ENCODE measurements around the gene POFUT2.

The POFUT2 gene

DNA sequence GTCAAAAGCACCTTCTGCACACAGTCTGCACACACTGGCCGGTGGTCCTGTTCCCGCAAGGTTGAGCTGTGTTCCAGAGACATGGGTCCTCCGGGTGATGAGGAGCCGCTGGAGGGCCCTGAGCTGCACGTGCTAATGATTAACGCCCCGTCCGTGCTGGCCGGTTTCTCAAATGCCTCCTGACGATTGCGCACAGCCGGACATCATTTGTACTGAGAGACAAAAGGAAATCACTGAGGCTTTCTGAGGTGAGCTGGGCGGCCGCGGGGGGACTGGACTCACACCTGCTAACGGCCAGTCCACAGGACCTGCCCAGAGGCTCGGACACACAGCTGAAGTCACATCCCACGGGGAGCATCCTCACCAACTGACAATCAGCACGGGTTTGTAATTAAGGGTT is 29.2 kb downstream of the POFUT2 start:
- Histone ChIP-seq H3K27ac (no peak overlapping the region), H3K36me3 (peaks cover 13% of the 10 kb centered on the region), H3K27me3 (ENCODE audit: insufficient read depth, low read depth, severe bottlenecking) (no peaks in the 10 kb centered on the region), H3K4me3 (ENCODE audit: low read depth, low read length) (no peak overlapping the region), H3K9me3 (ENCODE audit: severe bottlenecking) (no peaks in the 10 kb centered on the region)
- TF ChIP-seq, protein P1, sequence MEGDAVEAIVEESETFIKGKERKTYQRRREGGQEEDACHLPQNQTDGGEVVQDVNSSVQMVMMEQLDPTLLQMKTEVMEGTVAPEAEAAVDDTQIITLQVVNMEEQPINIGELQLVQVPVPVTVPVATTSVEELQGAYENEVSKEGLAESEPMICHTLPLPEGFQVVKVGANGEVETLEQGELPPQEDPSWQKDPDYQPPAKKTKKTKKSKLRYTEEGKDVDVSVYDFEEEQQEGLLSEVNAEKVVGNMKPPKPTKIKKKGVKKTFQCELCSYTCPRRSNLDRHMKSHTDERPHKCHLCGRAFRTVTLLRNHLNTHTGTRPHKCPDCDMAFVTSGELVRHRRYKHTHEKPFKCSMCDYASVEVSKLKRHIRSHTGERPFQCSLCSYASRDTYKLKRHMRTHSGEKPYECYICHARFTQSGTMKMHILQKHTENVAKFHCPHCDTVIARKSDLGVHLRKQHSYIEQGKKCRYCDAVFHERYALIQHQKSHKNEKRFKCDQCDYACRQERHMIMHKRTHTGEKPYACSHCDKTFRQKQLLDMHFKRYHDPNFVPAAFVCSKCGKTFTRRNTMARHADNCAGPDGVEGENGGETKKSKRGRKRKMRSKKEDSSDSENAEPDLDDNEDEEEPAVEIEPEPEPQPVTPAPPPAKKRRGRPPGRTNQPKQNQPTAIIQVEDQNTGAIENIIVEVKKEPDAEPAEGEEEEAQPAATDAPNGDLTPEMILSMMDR (IDR thresholded peaks at IDR 0.05; ENCODE audit: low read depth, low read length) = no peak
- no peak for DNase-seq

DNA sequence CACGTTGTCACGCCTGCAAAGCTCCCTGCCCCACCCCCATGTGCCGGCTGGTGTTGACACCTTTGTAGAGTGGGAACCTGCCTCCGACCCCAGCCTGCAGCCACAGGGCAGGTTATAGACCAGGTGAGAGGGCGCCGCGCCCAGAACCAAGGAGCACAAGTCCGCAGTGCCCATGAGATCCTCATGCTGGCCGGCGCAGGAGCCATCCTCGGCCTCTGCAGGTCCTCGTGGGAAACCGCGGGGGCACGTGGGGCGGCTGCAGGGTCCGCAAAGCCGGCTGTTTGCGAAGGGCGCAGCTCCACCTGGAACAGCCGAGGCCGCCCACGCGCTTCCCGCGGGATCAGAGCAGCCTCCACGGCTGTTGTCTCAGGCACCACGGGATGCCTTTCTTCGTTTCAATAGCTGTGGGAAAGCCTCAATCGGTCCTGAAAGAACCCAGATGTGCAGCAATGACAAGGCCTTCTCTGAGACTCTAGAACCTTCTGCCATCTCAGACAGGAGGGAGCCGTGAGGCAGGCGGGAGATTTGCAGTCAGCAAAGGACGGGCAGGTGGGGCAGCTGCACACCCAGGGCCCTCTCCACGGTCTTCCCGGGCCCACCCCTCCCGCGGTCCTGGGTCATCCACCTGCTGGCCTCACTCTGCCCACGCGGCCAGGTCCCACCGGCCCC is 29.9 kb downstream of the POFUT2 start:
- Histone ChIP-seq H3K9me3 (ENCODE audit: severe bottlenecking) (no peaks in the 10 kb centered on the region), H3K27ac (peak overlapping the region; percentile 58; the same call in 1 of the 2 replicates), H3K4me3 (ENCODE audit: low read depth, low read length) (no peak overlapping the region), H3K36me3 (peaks cover 7% of the 10 kb centered on the region), H3K27me3 (ENCODE audit: insufficient read depth, low read depth, severe bottlenecking) (no peaks in the 10 kb centered on the region)
- TF ChIP-seq, protein P1 (IDR thresholded peaks at IDR 0.05; ENCODE audit: low read depth, low read length) = no peak
- DNase-seq = no peak

DNA sequence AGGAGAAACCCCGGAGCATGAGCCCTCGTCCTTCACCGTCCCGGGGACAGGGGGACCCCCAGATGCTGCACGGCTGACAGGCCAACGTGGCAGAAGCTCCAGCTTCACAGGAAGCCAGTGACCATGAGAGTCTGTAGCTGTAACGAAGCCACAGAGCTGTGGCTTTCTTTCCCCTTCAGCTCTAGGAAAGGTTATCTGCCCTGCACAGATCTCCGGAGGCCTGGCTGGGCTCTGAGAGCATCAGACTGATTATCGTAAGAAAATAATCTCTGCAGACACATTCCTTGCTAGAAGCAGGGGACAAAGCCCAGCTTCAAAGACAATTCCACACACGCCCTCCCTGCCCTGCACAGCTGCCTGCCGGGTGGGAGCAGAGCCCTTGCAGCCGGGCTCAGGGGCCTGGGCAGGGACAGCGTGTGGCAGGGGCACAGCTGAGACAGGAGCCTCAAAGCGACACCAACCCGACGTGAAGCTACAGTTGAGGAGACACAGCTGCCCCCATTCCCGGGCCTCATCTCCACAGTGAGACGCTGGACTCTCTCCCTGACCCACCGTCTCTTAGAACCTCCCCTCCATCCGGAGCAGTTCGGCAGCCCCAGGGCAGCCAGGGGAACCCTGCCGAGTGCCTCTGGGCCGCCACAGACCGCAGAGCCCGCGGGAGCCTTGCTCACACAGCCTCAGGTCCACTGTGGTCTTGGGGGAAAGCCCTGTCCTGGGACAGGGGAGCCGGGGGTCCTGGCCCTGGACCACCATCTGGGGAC is 30.6 kb downstream of the POFUT2 start:
- H3K27ac ChIP-seq = peak overlapping the region; percentile 58
- TF ChIP-seq, protein P1 (IDR thresholded peaks at IDR 0.05; ENCODE audit: low read depth, low read length) = no peak
- H3K4me3 ChIP-seq (ENCODE audit: low read depth, low read length) = no peak overlapping the region
- DNase-seq = peak; percentile 60
- no peaks in the 10 kb centered on the region for H3K27me3 ChIP-seq (ENCODE audit: insufficient read depth, low read depth, severe bottlenecking)
- no peaks in the 10 kb centered on the region; the same call in 1 of the 2 replicates for H3K36me3 ChIP-seq
- H3K9me3 ChIP-seq (ENCODE audit: severe bottlenecking) = no peaks in the 10 kb centered on the region

DNA sequence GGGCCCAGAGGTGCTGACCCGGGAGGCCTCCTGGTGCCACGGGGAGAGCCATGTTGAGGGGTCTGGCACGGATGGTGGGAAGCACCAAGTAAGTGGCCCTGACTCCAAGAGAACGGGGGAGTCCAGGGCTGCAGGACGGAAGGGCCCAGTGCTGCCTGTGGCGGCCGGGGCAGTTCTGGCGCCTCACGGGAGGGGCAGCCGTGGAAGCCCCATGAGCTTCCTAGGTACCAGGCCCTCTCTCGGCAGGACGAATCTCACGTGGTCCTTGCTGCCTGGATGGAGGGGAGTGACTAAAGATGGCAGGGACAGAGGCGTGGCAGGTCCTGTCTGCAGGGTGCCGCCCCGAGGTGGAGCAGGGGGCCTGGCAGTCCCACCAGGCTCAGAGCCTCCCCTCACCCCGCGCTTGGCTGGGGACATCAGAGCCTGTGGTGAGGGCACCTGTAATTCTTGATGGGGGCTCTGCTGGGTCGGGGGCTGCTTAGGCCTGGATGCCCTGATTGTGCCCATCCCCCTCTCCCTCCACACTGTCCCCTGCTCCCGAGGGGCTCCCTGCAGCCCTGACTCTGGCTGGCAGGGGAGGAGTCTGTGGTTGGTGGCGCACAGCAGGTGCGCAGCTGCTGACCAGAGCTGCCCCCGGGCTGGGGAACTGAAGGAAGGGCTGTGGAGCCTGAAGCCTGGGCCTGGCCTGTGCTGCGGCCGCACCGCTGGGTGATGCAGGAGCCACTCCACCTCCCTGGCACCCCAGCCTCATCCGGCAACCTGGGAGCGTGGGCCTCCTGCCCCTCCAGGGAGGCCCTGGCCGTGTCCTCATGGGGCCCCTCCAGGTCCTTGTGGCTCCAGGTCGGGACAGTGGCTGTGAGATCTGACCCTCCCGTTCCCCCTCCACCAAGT is 31.4 kb downstream of the POFUT2 start:
- Histone ChIP-seq H3K27ac (peak overlapping the region; percentile 58), H3K36me3 (no peaks in the 10 kb centered on the region; the same call in 1 of the 2 replicates), H3K4me3 (ENCODE audit: low read depth, low read length) (no peak overlapping the region), H3K9me3 (ENCODE audit: severe bottlenecking) (no peaks in the 10 kb centered on the region), H3K27me3 (ENCODE audit: insufficient read depth, low read depth, severe bottlenecking) (no peaks in the 10 kb centered on the region)
- no peak for DNase-seq
- TF ChIP-seq, protein P1 (IDR thresholded peaks at IDR 0.05; ENCODE audit: low read depth, low read length) = no peak

DNA sequence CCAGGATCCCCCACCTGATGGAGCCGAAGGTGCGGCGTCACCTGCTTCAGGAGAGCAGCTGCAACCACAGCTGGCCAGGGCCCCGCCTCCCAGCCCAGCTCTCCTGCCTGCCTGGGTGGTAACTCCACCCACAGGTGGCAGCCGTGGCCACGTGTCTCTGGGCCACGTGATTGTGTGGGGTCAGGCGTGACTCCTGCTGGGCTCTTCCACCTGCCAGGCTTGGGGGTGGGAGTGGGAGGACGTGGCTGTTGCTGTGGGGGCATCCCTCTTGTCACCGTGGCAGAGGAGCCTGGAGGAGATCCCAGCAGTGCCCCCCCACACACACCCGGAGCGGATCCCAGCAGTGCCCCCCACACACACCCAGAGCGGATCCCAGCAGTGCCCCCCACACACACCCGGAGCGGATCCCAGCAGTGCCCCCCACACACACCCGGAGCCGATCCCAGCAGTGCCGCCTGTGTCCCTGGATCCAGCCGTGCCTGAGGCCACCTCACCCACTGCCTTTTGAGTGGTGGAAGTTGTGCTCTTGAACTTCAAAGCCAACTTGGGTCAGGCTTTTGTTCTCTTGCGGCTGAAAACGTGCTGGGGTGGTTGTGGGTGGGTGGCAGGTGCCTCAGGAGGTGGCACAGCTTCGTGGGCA is 32.2 kb downstream of the POFUT2 start:
- H3K27me3 ChIP-seq (ENCODE audit: insufficient read depth, low read depth, severe bottlenecking) = no peaks in the 10 kb centered on the region
- no peaks in the 10 kb centered on the region; the same call in 1 of the 2 replicates for H3K36me3 ChIP-seq
- no peak overlapping the region for H3K4me3 ChIP-seq (ENCODE audit: low read depth, low read length)
- no peaks in the 10 kb centered on the region for H3K9me3 ChIP-seq (ENCODE audit: severe bottlenecking)
- no peak for DNase-seq
- H3K27ac ChIP-seq = no peak overlapping the region
- TF ChIP-seq, protein P1 (IDR thresholded peaks at IDR 0.05; ENCODE audit: low read depth, low read length) = no peak

Data from WERI-Rb-1 (cell line).